GM18858 (cell line): ENCODE measurements around the gene PIGK.
"Not testable (repeated sequence)": the region's sequence is repeated elsewhere in the genome, so short reads cannot be mapped to it uniquely, and the experiment has no call there.

ENCODE experiments used
- ATAC-seq: cut with Tn5 transposase; IDR thresholded peaks from one replicate; pipeline ENCODE4 v1.9.1; 2021; ENCODE audit not compliant: unreplicated experiment

Gene PIGK

GRCh38 chr1:77219166-77219887 lies at the start of gene PIGK:
Gene PIGK (minus strand): TSS chr1:77219430. CDS start chr1:77219402, 28 bp downstream.
- peak; percentile 85 for ATAC-seq

GRCh38 chr1:77267035-77267434 lies 47.8 kb upstream of the PIGK start:
- no peak for ATAC-seq

GRCh38 chr1:77265180-77265579 lies 46.0 kb upstream of the PIGK start:
- ATAC-seq = no peak

GRCh38 chr1:77263708-77264107 lies 44.5 kb upstream of the PIGK start:
- ATAC-seq = no peak

GRCh38 chr1:77253211-77253610 lies 34.0 kb upstream of the PIGK start:
- ATAC-seq = no peak

- no peak for ATAC-seq
Observed at GRCh38 chr1:77250126-77250525, 30.9 kb upstream of the PIGK start.

GRCh38 chr1:77245830-77246229 lies 26.6 kb upstream of the PIGK start:
- no peak for ATAC-seq

GRCh38 chr1:77239311-77239710 lies 20.1 kb upstream of the PIGK start:
- no peak for ATAC-seq

GRCh38 chr1:77238462-77238861 lies 19.2 kb upstream of the PIGK start:
- ATAC-seq = no peak

GRCh38 chr1:77234943-77235342 lies 15.7 kb upstream of the PIGK start:
- ATAC-seq = no peak

- no peak for ATAC-seq
Observed at GRCh38 chr1:77234096-77234495, 14.9 kb upstream of the PIGK start.

GRCh38 chr1:77232829-77233228 lies 13.6 kb upstream of the PIGK start:
- ATAC-seq = no peak

GRCh38 chr1:77230051-77230450 lies 10.8 kb upstream of the PIGK start:
- ATAC-seq = no peak

- no peak for ATAC-seq
Observed at GRCh38 chr1:77228836-77229235, 9.6 kb upstream of the PIGK start.

GRCh38 chr1:77227381-77227780 lies 8.2 kb upstream of the PIGK start:
- ATAC-seq = no peak

- ATAC-seq = no peak
Observed at GRCh38 chr1:77222496-77222895, 3.3 kb upstream of the PIGK start.

GRCh38 chr1:77220687-77221463 lies 1.6 kb upstream of the PIGK start:
- ATAC-seq = no peak

- peak; percentile 26 for ATAC-seq
Observed at GRCh38 chr1:77218477-77219165, 609 bp downstream of the PIGK start.

GRCh38 chr1:77204043-77204442 lies 15.2 kb downstream of the PIGK start:
- not testable (repeated sequence) for ATAC-seq

- ATAC-seq = no peak
Observed at GRCh38 chr1:77202751-77203150, 16.5 kb downstream of the PIGK start.

GRCh38 chr1:77200806-77201205 lies 18.4 kb downstream of the PIGK start:
- ATAC-seq = no peak

- ATAC-seq = no peak
Observed at GRCh38 chr1:77200293-77200692, 18.9 kb downstream of the PIGK start.
